CD4-positive, alpha-beta T cell treated with Interleukin-17A for 4 hours (primary cell): ENCODE results near the gene CREG1.
A peak's percentile ranks its signal among the peaks of the same experiment; 100 is the strongest.
"Not testable (repeated sequence)": the region's sequence is repeated elsewhere in the genome, so short reads cannot be mapped to it uniquely, and the experiment has no call there.

Experiments
- DNase-seq: peaks from one replicate; pipeline ENCODE4 v3.0.0-alpha.2; 2020; ENCODE audit warnings: mixed read lengths

CREG1 gene

GRCh38 chr1:167563579-167564246, 10.2 kb upstream of the CREG1 start:
- no peak for DNase-seq

- no peak for DNase-seq
Observed at GRCh38 chr1:167562702-167563101, 9.1 kb upstream of the CREG1 start.

DNA sequence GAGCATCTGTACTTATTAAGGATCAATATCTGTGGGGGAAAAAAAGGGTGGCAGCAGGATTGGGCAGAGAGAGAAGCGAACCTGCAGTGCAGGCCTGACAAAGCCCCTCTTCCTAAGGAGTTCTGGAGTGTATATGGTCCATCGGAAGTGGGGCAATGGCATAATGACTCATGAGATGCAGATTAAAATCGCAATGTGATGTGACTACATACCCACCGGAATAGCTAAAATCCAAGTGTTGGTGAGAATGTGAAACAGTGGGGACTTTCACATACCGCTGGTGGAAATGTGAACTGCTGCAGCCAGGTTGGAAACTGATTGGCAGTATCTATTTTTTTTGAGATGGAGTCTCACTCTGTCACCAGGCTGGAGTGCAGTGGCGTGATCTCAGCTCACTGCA, 8.2 kb upstream of the CREG1 start:
- no peak for DNase-seq

DNA sequence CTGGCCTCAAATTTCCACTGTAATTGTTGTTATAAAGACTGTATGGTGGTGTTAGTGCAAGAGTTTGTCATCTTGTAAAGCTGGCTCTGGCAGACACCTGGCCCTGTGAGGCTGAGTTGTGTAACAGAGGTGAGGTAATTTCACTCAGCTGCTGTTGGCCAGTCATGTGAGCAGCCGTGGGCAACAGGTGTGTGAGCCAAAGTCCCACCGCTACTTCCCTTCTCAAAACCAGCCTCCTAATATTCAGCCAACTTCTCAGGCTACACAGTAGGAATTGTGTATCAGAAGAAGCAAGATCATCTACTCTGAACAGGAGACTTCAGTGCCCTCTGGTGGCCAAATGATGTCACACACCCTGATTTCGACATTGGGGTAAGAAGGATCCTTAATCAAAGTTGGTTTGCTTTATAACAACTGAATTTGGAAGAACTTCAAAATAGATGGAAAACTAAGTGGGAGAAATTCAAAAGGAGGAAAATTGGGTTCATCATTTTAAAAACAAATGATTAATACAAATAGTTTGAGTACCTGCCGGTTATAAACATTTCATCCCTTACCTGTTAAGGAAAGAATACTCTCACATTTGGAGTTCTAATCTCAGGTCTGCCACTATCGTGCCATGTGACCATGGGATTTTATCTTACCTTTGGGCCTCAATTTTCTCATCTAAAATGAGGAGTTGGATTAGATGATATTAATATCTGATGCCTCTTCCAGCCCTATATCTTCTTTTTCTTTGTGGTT, 2.6 kb upstream of the CREG1 start:
- DNase-seq, result peak; percentile 82

DNA sequence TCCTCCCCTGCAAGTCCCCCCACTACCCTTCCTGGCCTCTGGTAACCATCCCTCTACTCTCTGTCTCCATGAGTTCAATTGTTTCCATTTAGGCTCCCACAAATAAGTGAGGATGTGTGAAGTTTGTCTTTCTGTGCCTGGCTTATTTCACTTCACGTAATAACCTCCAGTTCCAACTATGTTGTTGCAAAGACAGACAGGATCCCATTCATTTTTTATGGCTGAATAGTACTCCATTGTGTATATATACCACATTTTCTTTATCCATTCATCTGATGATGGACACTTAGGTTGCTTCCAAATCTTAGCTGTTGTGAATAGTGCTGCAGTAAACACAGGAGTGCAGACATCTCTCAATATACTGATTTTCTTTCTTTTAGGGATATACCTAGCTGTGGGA, 1.5 kb upstream of the CREG1 start:
- DNase-seq, result not testable (repeated sequence)

GRCh38 chr1:167554028-167554779, 642 bp upstream of the CREG1 start:
- DNase-seq, result no peak

- DNase-seq, result no peak
Observed at GRCh38 chr1:167551362-167551761, 2.2 kb downstream of the CREG1 start.

DNA sequence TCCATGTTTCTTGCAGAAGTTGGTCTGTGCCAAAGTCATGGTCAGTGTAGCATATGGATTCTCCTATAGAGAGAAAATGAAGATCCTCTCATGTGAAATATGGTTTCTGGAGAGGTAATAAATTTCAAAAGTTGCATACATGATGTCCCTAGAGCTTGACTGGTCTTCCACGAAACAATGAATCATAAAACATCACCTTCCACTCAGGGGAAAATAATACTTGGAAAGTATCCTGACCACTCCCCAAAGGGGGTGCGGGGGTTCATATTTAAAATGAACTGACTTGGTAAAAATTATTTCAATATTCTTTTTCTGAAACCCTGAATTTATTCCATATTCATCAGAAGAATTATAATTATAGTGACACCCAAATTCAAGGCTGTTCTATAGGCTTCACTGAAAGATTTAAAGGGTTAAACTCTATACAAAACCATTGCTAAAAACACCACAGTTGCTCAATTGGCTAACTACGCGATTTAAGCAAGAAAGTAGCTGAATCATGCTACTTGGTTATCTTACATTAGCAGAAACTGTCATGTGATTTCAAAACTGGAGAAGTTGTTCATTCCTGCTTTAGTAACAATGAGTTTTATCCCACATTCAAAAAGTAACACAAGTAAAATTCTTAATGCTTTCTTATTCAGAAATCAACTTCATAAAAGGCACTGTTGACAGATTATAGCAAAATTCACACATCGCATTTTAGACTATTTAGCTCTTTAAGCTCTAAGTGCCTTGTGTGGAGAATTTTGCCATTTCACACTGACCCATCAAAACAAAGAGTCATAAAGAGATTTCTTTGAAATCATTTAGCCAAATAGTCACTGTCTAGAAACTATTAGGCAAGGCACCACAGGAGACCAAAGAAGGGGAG, 5.3 kb downstream of the CREG1 start:
- no peak for DNase-seq

DNA sequence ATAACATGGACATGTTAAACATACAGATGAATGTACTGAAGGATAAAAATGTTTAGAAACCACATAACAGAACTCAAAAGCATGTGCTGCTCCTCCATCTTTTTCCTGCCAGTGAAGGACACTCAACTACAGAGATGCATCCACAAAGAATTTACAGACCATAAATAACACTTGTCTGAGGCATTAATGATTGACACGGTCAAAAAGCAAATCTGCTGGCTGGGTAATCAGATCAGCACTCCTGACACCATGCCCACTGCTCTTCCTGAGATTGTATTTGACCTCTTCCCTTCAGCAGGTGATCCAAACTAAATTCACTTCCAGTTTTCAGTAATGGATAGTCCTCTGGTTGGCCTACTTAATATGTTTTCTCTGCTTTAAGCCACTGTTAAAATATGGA, 6.6 kb downstream of the CREG1 start:
- DNase-seq, result no peak

- no peak for DNase-seq
Observed at GRCh38 chr1:167545349-167545748, 8.2 kb downstream of the CREG1 start.

DNA sequence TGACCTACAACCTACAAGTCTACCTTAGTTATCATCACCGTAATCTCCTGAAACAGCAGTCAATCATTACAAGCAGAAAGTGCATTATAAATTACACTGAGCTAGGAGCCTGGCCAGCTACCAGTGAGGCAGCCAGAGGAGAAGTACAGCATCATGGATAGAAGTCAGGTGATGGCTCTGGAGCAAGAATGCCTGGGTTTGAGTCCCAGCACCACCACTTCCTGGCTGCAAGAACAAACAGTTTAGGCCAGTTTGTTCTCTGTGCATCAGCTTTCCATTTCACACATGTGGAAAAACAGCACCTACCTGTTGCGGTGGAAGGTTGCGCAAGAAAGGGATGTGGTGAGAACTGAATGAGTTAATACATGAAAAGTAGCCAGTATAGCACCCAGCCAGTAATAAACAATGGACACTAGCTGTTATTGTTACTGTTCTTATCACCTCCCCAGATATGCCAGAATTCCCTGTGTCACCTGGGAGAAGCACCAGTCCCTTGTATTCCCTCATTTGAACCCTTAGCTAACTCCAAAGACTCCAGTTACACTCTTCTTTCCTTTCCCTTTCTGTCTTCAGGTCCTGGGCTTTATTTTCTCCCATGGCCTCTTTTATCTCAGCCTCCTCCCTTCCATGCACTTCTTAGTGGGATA, 9.0 kb downstream of the CREG1 start:
- no peak for DNase-seq

- DNase-seq, result no peak
Observed at GRCh38 chr1:167543199-167543990, 10.2 kb downstream of the CREG1 start.

GRCh38 chr1:167542109-167543032, 11.2 kb downstream of the CREG1 start:
- DNase-seq, result no peak

GRCh38 chr1:167541610-167542009, 12.0 kb downstream of the CREG1 start:
- DNase-seq, result no peak

DNA sequence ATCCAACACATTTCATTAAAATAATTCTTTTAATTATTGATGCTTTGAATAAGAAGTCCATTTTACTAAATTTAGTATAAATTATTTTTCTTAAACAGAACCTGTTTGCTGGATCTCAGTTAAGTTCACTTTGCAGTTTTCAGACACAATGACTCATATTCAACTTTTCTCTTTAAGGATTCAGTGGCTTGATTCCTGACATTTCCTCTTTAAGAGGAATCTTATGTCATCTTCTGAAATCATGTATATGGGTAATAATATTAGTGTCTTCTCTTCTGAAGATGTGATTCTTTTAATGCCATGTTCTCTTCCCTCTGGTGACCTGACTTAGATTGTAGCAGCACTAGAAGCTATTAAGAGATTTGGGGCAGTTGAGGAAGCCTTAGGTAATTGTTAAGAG, 12.6 kb downstream of the CREG1 start:
- no peak for DNase-seq

DNA sequence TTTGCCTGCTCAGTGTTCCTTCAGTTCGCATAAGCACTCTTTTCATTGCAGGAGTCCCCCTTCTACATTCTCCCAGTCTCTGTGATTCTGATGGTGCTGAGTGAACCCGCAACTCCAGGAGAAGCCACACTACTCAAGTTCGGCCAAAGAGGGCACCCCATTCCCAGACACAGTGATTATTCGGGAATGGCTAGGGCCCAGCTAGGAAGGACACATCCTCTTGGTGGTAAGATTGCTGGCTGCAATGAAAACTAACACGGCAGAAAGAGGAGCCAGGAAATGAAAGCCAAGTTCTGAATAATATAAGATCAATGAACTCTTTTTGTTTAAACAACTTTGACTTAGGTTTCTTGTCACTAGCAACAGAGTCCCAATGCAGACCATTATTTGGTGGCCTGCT, 14.9 kb downstream of the CREG1 start:
- no peak for DNase-seq

- peak; percentile 79 for DNase-seq
Observed at GRCh38 chr1:167533851-167534300, 19.7 kb downstream of the CREG1 start.

DNA sequence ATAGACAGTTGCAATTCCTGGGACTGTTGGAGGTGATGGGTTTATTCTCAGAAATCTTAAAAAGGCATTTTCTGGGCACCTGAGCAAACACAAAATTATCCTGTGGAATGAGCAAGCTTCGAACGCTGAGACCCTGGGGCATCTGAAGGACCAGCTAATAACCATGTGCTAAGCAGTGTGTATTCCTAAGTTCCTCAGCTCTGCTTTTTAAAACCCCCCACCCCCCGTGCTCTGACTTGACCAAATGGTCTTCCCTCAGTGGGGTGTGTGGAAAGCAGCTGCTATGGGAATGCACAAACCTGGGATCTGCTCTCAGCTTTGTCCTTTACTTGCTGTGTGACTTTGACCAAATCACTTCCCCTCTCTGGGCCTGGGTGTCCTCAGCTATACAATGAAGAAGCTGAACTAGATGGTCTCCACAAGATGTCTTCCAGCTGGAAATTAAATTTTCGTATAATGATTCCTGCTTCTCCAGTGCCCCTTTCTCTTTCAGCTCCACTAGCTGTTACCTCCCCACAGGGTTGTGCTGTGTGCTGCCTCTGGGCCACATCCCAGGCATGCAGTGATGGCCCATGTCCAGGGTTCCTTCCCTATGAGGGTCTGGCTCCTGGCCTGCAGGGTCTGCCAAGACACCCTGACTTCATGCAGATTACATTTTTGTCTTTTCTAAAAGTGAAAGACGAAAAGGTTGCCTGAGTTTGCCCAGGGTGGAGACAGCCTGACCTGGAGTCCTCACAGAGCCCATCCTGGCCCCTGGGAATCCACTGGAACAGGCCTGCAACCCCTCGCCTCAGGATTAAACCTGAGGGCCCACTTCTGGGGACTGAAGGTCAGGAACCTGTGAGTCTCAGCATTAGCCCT, 20.4 kb downstream of the CREG1 start:
- DNase-seq, result no peak

DNA sequence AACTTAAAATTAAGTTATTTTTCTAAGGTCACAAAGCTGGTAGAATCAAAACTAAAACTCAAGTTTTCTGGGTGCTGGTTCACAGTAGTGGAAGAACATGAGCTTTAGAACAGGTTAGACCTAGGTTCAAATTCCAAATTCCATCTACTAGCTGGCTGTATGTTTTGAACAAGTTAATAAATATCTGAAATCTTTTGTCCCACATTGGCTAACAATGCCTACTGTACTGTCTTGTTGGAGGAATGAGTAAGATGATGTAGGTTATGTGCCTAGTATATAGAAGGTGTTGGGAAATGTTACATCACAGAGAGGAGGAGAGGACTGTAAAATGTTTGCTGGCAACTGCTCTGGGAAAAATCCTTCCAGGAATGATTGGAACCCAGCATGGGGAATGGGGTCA, 21.2 kb downstream of the CREG1 start:
- DNase-seq, result no peak
